Measurements from ENCODE around the gene HMGN4.

HMGN4 gene

DNA sequence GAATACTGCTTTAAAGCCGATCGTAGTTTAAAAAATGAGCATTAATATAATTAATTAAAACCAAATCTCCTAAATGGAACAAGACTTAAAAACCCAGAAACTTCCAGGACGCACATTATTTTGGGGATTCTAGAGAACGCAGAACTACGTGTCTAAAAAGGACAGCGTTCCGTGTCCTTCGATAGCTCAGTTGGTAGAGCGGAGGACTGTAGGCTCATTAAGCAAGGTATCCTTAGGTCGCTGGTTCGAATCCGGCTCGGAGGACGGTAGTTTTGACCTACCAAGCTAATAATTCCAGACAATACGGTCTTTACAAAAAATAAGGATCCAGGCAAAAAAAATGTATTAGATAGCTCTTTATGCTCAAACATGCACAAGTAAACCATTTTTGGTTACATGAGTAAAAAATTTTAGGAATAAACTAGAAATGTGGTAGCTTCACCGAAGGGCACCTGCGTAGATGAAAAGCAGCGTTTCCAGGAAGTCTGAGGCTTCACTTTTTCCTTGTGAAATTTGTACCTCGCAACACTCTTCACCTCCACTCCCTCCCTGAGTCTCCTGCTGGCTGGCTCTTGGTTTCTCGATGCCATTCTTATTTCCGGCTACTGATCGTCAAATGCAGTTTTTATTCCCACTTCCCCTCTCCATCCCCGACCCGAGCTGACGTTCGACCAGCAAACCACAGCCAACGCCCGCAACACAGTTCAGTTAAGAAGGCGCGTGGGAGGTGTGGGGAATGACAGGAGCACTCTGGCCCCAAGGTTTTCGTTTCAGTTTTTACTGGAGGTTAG lies 39.0 kb downstream of the HMGN4 start:
- H3K9ac ChIP-seq (ENCODE audit: low read depth in 1 of 2, low read length in 2 of 2), result peak overlapping the region in 1 of 2 donors; percentile 6
- no peaks in the 10 kb centered on the region for H3K36me3 ChIP-seq (ENCODE audit: control insufficient read depth in 2 of 2, insufficient read depth in 2 of 2, low read length in 2 of 2)
- H3K9me3 ChIP-seq (ENCODE audit: control insufficient read depth in 2 of 2, low read length in 2 of 2), result peaks cover 5 to 6% of the 10 kb centered on the region in 2 donors
- peaks cover 7 to 22% of the 10 kb centered on the region in 2 donors for H3K27me3 ChIP-seq (ENCODE audit: control insufficient read depth in 2 of 2, insufficient read depth in 2 of 2, low read length in 2 of 2)
- H3K27ac ChIP-seq (ENCODE audit: low read depth in 2 of 2, low read length in 2 of 2), result no peak overlapping the region
- H3K4me1 ChIP-seq (ENCODE audit: control insufficient read depth in 2 of 2, insufficient read depth in 2 of 2, low read length in 2 of 2), result peaks cover 1 to 5% of the 10 kb centered on the region in 2 donors
- peak overlapping the region; percentile 6 to 67 for H3K4me3 ChIP-seq (ENCODE audit: low read length in 2 of 2)

DNA sequence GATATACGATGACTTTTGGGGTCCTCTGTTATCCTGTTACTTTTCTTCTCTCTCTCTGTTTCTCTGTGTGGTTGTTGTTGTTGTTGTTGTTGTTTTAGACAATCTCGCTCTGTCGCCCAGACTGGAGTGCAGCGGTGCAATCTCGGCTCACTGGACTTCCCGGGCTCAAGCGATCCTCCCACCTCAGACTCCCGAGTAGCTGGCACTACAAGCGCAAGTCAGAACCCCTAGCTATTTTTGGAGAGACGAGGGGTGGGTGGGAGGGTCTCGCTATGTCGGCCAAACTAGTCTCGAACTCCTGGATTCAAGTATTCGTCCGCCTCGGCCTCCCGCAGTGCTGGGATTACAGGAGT lies 39.5 kb downstream of the HMGN4 start:
- peaks cover 0 to 2% of the 10 kb centered on the region in 2 donors for H3K4me1 ChIP-seq (ENCODE audit: control insufficient read depth in 2 of 2, insufficient read depth in 2 of 2, low read length in 2 of 2)
- H3K4me3 ChIP-seq (ENCODE audit: low read length in 2 of 2), result peak overlapping the region; percentile 6 to 67
- H3K36me3 ChIP-seq (ENCODE audit: control insufficient read depth in 2 of 2, insufficient read depth in 2 of 2, low read length in 2 of 2), result no peaks in the 10 kb centered on the region
- no peak overlapping the region for H3K27ac ChIP-seq (ENCODE audit: low read depth in 2 of 2, low read length in 2 of 2)
- H3K27me3 ChIP-seq (ENCODE audit: control insufficient read depth in 2 of 2, insufficient read depth in 2 of 2, low read length in 2 of 2), result peaks cover 7 to 23% of the 10 kb centered on the region in 2 donors
- peaks cover 5 to 6% of the 10 kb centered on the region in 2 donors for H3K9me3 ChIP-seq (ENCODE audit: control insufficient read depth in 2 of 2, low read length in 2 of 2)
- no peak overlapping the region for H3K9ac ChIP-seq (ENCODE audit: low read depth in 1 of 2, low read length in 2 of 2)

DNA sequence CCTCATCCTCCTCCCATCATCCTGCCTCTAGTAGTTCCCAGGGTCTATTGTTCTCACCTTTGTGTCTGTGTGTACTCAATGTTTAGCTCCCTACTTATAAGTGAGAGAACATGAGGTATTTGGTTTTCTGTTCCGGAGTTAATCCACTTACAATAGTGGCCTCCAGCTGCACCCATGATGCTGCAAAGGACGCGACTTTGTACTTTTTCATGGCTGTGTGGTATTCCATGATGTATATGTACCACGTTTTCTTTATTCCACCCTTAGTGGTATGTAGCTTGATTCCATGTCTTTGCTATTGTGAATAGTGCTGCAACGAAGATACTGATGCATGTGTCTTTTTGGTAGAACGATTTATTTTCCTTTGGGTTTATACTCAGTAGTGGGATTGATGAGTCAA lies 40.1 kb downstream of the HMGN4 start:
- Histone ChIP-seq H3K9me3 (ENCODE audit: control insufficient read depth in 2 of 2, low read length in 2 of 2) (peaks cover 5 to 6% of the 10 kb centered on the region in 2 donors), H3K27me3 (ENCODE audit: control insufficient read depth in 2 of 2, insufficient read depth in 2 of 2, low read length in 2 of 2) (peaks cover 7 to 29% of the 10 kb centered on the region in 2 donors), H3K4me1 (ENCODE audit: control insufficient read depth in 2 of 2, insufficient read depth in 2 of 2, low read length in 2 of 2) (peaks cover 0 to 2% of the 10 kb centered on the region in 2 donors), H3K36me3 (ENCODE audit: control insufficient read depth in 2 of 2, insufficient read depth in 2 of 2, low read length in 2 of 2) (no peaks in the 10 kb centered on the region), H3K27ac (ENCODE audit: low read depth in 2 of 2, low read length in 2 of 2) (no peak overlapping the region), H3K9ac (ENCODE audit: low read depth in 1 of 2, low read length in 2 of 2) (peak overlapping the region in 1 of 2 donors; percentile 32), H3K4me3 (ENCODE audit: low read length in 2 of 2) (no peak overlapping the region)

- peaks cover 10 to 33% of the 10 kb centered on the region in 2 donors for H3K27me3 ChIP-seq (ENCODE audit: control insufficient read depth in 2 of 2, insufficient read depth in 2 of 2, low read length in 2 of 2)
- H3K9me3 ChIP-seq (ENCODE audit: control insufficient read depth in 2 of 2, low read length in 2 of 2), result peaks cover 5 to 6% of the 10 kb centered on the region in 2 donors
- no peaks in the 10 kb centered on the region for H3K36me3 ChIP-seq (ENCODE audit: control insufficient read depth in 2 of 2, insufficient read depth in 2 of 2, low read length in 2 of 2)
These were observed 40.6 kb downstream of the HMGN4 start for GRCh38 chr6:26578741-26579140.

DNA sequence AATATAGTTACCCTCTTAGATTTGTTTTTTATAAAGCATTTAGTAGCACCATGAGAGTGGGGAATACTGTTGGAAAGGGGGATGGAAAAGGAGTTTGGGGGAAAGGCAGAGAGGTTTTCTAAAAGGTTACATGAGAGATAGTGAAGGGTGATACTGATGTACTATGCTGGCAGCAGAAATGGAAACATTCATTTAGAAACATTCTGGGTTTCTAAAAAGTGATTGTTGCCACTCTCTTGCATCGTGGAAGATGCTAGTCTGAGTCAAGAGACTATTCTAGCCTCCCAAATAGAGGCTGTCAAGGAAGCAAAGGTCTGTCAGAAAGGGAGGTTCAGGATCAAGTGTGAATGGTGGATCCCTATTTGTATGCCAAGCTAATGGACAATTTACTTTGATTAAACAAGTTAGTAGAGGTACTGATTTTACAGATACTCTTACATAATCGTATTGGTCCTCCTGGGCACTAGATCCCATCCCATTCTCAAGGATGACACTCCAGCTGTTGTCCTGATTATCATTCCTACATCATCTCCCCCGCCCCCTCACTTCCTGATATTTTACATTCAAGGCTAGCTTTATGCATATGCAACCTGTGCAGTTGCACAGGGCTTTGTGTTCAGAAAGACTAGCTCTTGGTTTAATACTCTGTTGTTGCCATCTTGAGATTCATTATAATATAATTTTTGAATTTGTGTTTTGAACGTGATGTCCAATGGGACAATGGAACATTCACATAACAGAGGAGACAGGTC lies 43.2 kb downstream of the HMGN4 start:
- Histone ChIP-seq H3K36me3 (ENCODE audit: control insufficient read depth in 2 of 2, insufficient read depth in 2 of 2, low read length in 2 of 2) (no peaks in the 10 kb centered on the region), H3K9ac (ENCODE audit: low read depth in 1 of 2, low read length in 2 of 2) (no peak overlapping the region), H3K27ac (ENCODE audit: low read depth in 2 of 2, low read length in 2 of 2) (no peak overlapping the region), H3K27me3 (ENCODE audit: control insufficient read depth in 2 of 2, insufficient read depth in 2 of 2, low read length in 2 of 2) (peaks cover 9 to 34% of the 10 kb centered on the region in 2 donors), H3K4me3 (ENCODE audit: low read length in 2 of 2) (no peak overlapping the region), H3K4me1 (ENCODE audit: control insufficient read depth in 2 of 2, insufficient read depth in 2 of 2, low read length in 2 of 2) (peaks cover 0 to 2% of the 10 kb centered on the region in 2 donors), H3K9me3 (ENCODE audit: control insufficient read depth in 2 of 2, low read length in 2 of 2) (peaks cover 5 to 6% of the 10 kb centered on the region in 2 donors)

More at GRCh38 chr6:26578741-26579140, 40.6 kb downstream of the HMGN4 start:
- H3K4me3 ChIP-seq (ENCODE audit: low read length in 2 of 2), result no peak overlapping the region
- H3K27ac ChIP-seq (ENCODE audit: low read depth in 2 of 2, low read length in 2 of 2), result no peak overlapping the region
- no peak overlapping the region for H3K9ac ChIP-seq (ENCODE audit: low read depth in 1 of 2, low read length in 2 of 2)
- peaks cover 0 to 2% of the 10 kb centered on the region in 2 donors for H3K4me1 ChIP-seq (ENCODE audit: control insufficient read depth in 2 of 2, insufficient read depth in 2 of 2, low read length in 2 of 2)

DNA sequence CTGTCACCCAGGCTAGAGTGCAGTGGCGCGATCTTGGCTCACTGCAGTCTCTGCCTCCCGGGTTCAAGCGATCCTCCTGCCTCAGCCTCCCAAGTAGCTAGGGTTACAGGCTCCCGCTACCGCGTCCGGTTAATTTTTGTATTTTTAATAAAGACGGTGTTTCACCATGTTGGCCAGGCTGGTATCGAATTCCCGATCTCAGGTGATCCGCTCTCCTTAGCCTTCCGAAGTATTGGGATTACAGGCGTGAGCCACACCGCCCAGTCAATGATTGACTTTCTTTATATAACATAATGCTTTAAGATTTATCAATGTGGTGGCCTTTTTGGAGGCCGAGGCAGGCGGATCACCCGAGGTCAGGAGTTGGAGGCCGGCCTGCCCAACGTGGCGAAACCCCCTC lies 50.8 kb downstream of the HMGN4 start:
- Histone ChIP-seq H3K4me3 (ENCODE audit: low read length in 2 of 2) (no peak overlapping the region), H3K4me1 (ENCODE audit: control insufficient read depth in 2 of 2, insufficient read depth in 2 of 2, low read length in 2 of 2) (no peaks in the 10 kb centered on the region), H3K9me3 (ENCODE audit: control insufficient read depth in 2 of 2, low read length in 2 of 2) (no peaks in the 10 kb centered on the region), H3K9ac (ENCODE audit: low read depth in 1 of 2, low read length in 2 of 2) (no peak overlapping the region), H3K27ac (ENCODE audit: low read depth in 2 of 2, low read length in 2 of 2) (no peak overlapping the region), H3K36me3 (ENCODE audit: control insufficient read depth in 2 of 2, insufficient read depth in 2 of 2, low read length in 2 of 2) (no peaks in the 10 kb centered on the region), H3K27me3 (ENCODE audit: control insufficient read depth in 2 of 2, insufficient read depth in 2 of 2, low read length in 2 of 2) (peaks cover 12 to 21% of the 10 kb centered on the region in 2 donors)

- H3K36me3 ChIP-seq (ENCODE audit: control insufficient read depth in 2 of 2, insufficient read depth in 2 of 2, low read length in 2 of 2), result no peaks in the 10 kb centered on the region
- no peak overlapping the region for H3K4me3 ChIP-seq (ENCODE audit: low read length in 2 of 2)
- no peak overlapping the region for H3K27ac ChIP-seq (ENCODE audit: low read depth in 2 of 2, low read length in 2 of 2)
- peaks cover 12 to 18% of the 10 kb centered on the region in 2 donors for H3K27me3 ChIP-seq (ENCODE audit: control insufficient read depth in 2 of 2, insufficient read depth in 2 of 2, low read length in 2 of 2)
- no peak overlapping the region for H3K9ac ChIP-seq (ENCODE audit: low read depth in 1 of 2, low read length in 2 of 2)
- H3K9me3 ChIP-seq (ENCODE audit: control insufficient read depth in 2 of 2, low read length in 2 of 2), result no peaks in the 10 kb centered on the region
- peaks cover 3 to 12% of the 10 kb centered on the region in 2 donors for H3K4me1 ChIP-seq (ENCODE audit: control insufficient read depth in 2 of 2, insufficient read depth in 2 of 2, low read length in 2 of 2)
These were observed 54.5 kb downstream of the HMGN4 start for GRCh38 chr6:26592649-26593048.

DNA sequence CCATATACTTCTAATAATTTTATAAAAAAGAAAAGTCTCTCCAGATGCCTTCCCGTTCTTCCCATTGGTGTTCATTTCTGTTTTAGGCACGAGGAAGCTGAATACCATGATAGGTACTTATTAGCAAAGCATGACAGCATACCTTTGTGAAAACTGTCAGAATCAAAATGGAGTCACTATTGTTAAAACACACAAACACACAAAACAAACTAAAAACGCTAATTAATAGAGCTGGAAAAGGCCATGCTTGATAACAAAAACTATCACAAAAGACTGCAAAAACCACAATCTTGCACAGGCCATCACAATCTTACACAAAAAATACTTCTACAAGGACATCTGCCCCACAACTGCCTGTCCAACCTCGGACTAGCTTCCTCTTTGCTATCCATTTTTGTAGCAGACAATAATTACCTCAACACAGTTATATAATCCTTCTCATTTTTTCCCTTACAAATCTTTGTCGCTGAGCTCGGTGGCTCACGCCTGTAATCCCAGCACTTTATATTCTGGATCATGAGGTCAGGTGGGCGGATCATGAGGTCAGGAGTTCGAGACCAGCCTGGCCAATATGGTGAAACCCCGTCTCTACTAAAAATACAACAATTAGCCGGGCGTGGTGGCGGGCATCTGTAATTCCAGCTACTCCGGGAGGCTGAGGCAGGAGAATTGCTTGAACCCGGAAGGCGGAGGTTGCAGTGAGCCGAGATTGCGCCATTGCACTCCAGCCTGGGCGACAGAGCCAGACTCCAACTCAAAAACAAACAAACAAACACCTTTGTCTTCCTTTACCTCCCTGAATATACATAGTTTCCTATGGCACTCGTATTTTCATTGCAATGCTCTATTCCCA lies 55.3 kb downstream of the HMGN4 start:
- H3K27me3 ChIP-seq (ENCODE audit: control insufficient read depth in 2 of 2, insufficient read depth in 2 of 2, low read length in 2 of 2), result peaks cover 12 to 18% of the 10 kb centered on the region in 2 donors
- peaks cover 4 to 7% of the 10 kb centered on the region in 2 donors for H3K36me3 ChIP-seq (ENCODE audit: control insufficient read depth in 2 of 2, insufficient read depth in 2 of 2, low read length in 2 of 2)

DNA sequence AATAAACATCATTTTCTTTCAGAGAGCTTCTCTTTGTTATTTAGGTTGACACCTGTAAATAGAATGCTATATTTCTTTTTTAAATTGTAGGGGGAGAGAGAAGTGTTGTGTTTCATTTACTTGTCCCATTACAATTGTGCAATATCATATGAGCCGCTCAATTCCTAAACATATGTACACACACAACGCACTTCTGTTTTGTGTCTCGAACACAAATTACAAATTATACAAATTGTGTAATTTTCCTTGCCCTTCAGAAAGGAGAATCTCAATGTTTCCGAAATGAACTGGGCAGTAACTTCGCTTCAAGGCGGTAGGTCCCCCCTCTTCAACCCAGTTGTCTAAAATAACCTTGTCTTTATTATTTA lies 55.9 kb downstream of the HMGN4 start:
- Histone ChIP-seq H3K27me3 (ENCODE audit: control insufficient read depth in 2 of 2, insufficient read depth in 2 of 2, low read length in 2 of 2) (peaks cover 12 to 18% of the 10 kb centered on the region in 2 donors), H3K4me1 (ENCODE audit: control insufficient read depth in 2 of 2, insufficient read depth in 2 of 2, low read length in 2 of 2) (peaks cover 9 to 17% of the 10 kb centered on the region in 2 donors)

More for the DNA sequence above, 55.3 kb downstream of the HMGN4 start:
- Histone ChIP-seq H3K4me3 (ENCODE audit: low read length in 2 of 2) (no peak overlapping the region), H3K9ac (ENCODE audit: low read depth in 1 of 2, low read length in 2 of 2) (no peak overlapping the region), H3K4me1 (ENCODE audit: control insufficient read depth in 2 of 2, insufficient read depth in 2 of 2, low read length in 2 of 2) (peaks cover 9 to 17% of the 10 kb centered on the region in 2 donors), H3K27ac (ENCODE audit: low read depth in 2 of 2, low read length in 2 of 2) (no peak overlapping the region), H3K9me3 (ENCODE audit: control insufficient read depth in 2 of 2, low read length in 2 of 2) (no peaks in the 10 kb centered on the region)

More for the DNA sequence above, 55.9 kb downstream of the HMGN4 start:
- Histone ChIP-seq H3K9me3 (ENCODE audit: control insufficient read depth in 2 of 2, low read length in 2 of 2) (no peaks in the 10 kb centered on the region), H3K27ac (ENCODE audit: low read depth in 2 of 2, low read length in 2 of 2) (no peak overlapping the region), H3K4me3 (ENCODE audit: low read length in 2 of 2) (no peak overlapping the region), H3K36me3 (ENCODE audit: control insufficient read depth in 2 of 2, insufficient read depth in 2 of 2, low read length in 2 of 2) (peaks cover 10 to 13% of the 10 kb centered on the region in 2 donors), H3K9ac (ENCODE audit: low read depth in 1 of 2, low read length in 2 of 2) (no peak overlapping the region)

Data from mucosa of rectum (tissue), 2 donors.